ENCODE results near the gene MYEF2. TPM values are rescaled to one million over a fixed set of nuclear protein-coding genes. Genes with fewer than 3 reads are reported as not detected.

Gene MYEF2
- total RNA-seq, 2 experiments from 2014 or later = 23.8 to 27.7 TPM

DNA sequence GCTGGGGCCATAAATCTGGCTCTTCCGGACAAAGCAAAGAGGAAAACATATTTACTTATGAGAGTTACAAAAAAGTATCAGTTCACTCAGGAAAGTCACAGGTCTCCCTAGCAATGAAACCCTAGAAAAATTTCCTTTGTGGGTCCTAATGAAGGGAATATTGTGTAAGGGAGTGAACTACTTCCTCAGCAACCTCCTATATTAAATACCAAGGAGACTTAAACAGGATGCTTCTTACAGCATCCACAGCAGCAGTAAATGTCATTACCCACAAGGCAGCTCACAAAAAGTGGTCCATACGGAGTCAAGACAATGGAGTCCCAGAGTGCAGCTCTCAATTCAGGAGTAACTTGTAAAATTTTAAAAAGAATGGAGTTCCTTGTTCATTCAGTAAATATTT is 72.2 kb downstream of the MYEF2 start:
- Mint-ChIP-seq H3K9me3 (ENCODE audit: low read depth) (no peaks in the 10 kb centered on the region), H3K36me3 (ENCODE audit: low read depth) (no peaks in the 10 kb centered on the region), H3K27ac (no peak overlapping the region), H3K27me3 (peaks cover 35% of the 10 kb centered on the region), H3K4me3 (no peak overlapping the region), H3K4me1 (no peaks in the 10 kb centered on the region)
- POLR2A ChIA-PET = no interaction called here
- CTCF ChIA-PET = no interaction called here
- DNase-seq = no peak
- intact Hi-C loops (cut with DNase I, micrococcal nuclease) = no loop called here
- ATAC-seq = no peak

DNA sequence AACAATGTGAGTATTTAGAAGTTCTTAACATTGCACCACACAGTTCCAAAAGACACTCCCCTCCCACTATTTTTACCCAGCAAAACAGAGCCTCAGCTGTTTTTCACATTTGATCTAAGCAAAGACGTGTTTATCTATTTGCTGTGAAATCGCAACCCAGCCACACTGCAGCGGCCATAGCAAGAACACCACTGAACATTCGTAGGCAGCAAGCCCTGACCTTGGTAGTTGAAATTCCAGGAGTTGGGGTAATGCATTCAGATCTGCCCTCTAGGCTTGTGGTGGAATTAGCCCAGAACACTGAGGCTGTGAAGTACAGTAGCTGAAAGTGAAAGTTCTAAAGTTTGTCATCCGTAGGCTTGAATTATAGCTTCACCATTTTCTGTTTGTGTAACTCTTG is 74.4 kb downstream of the MYEF2 start:
- ChIA-PET CTCF (no interaction called here), POLR2A (no interaction called here)
- H3K4me1 Mint-ChIP-seq = no peaks in the 10 kb centered on the region
- intact Hi-C loops (cut with DNase I, micrococcal nuclease) = no loop called here
- no peak overlapping the region for H3K27ac Mint-ChIP-seq
- no peak overlapping the region for H3K4me3 Mint-ChIP-seq
- ATAC-seq (no peak), DNase-seq (no peak)
- peaks cover 38% of the 10 kb centered on the region for H3K27me3 Mint-ChIP-seq
- no peaks in the 10 kb centered on the region for H3K9me3 Mint-ChIP-seq (ENCODE audit: low read depth)
- H3K36me3 Mint-ChIP-seq (ENCODE audit: low read depth) = no peaks in the 10 kb centered on the region

DNA sequence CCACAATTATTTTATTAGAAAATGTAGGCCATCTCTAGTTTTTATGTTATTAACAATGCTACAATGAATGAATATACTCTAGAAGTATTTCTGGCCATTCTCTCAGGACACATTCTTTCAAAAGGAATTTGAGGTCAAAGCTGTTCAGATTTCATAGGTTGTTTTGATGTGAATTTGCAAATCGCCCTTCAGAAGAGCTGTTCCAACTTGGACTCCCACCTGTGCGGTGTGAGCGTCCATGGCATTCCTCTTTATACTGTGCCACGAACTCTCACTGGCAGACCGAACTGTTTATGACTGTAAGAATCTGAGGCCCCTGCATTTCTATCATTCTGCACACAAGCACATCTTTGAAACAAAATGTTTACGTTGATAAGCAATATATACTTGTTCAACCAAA is 75.9 kb downstream of the MYEF2 start:
- Mint-ChIP-seq H3K4me3 (no peak overlapping the region), H3K27me3 (peaks cover 34% of the 10 kb centered on the region)
- no peak for ATAC-seq

DNA sequence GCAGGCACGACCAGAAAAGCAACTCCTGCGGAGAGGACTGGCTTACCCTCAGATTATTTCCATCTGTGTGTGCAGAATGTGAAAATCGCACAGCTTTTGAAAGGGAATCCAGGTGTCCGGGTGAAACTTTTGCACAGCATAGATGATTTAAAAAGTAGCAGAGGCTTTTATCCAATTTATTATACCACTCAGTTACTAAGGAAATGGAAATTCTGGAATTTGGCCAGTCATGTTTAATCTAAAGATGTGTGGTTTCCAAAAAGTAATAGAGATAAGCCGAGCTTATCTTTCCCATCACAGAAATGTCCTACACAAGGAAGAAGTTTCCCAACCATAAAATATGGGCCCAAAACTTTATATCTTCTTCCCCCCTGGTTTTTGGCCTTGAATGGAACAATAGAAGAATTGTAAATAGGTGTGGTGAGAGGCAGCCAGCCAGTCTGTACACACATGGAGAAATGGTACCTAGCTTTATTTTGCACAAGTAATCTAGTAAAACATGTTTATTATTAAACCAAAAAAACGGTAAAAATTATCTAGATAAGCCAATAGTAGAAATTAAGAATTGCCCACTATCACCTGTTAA is 76.6 kb downstream of the MYEF2 start:
- ATAC-seq (no peak), DNase-seq (no peak)
- Mint-ChIP-seq H3K36me3 (ENCODE audit: low read depth) (no peaks in the 10 kb centered on the region), H3K27me3 (peaks cover 32% of the 10 kb centered on the region), H3K4me3 (no peak overlapping the region), H3K27ac (no peak overlapping the region), H3K4me1 (no peaks in the 10 kb centered on the region), H3K9me3 (ENCODE audit: low read depth) (no peaks in the 10 kb centered on the region)
- ChIA-PET CTCF (interaction anchor here (1.3 kb wide), 1 partner anchor 12 kb away, joined by 3 read pairs; no protein-coding TSS in a partner anchor), POLR2A (no interaction called here)
- intact Hi-C loops (cut with DNase I, micrococcal nuclease) = no loop called here

More for the DNA sequence above, 75.9 kb downstream of the MYEF2 start:
- Mint-ChIP-seq H3K27ac (no peak overlapping the region), H3K9me3 (ENCODE audit: low read depth) (no peaks in the 10 kb centered on the region), H3K36me3 (ENCODE audit: low read depth) (no peaks in the 10 kb centered on the region), H3K4me1 (no peaks in the 10 kb centered on the region)
- POLR2A ChIA-PET = no interaction called here
- no peak for DNase-seq
- intact Hi-C loops (cut with DNase I, micrococcal nuclease) = no loop called here
- CTCF ChIA-PET = no interaction called here

DNA sequence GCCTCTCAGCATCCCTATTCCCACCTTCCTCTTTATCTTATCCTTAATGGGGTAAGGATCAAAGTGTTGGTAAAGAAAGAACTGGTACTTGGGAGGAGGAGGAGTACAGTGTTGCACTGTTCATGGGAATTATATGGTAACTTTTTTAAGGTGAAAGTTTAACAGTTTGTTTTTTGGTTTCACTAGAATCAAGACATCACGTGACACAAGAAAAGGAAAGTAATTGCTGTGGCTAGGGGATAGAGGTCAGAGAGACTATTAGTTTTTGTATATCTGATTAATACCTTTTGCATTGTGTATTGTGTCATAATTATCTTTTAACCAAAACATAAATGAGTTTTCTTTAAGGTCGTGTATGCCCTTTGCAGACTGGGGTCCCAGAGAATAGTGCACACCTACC is 80.8 kb downstream of the MYEF2 start:
- H3K4me3 Mint-ChIP-seq = no peak overlapping the region
- intact Hi-C loops (cut with DNase I, micrococcal nuclease) = no loop called here
- no peaks in the 10 kb centered on the region for H3K4me1 Mint-ChIP-seq
- CTCF ChIA-PET = interaction anchor here (0.7 kb wide), 1 partner anchor 12 kb away, joined by 3 read pairs; no protein-coding TSS in a partner anchor
- no peaks in the 10 kb centered on the region for H3K9me3 Mint-ChIP-seq (ENCODE audit: low read depth)
- no peak overlapping the region for H3K27ac Mint-ChIP-seq
- no peaks in the 10 kb centered on the region for H3K36me3 Mint-ChIP-seq (ENCODE audit: low read depth)
- ATAC-seq (no peak), DNase-seq (no peak)
- POLR2A ChIA-PET = no interaction called here
- H3K27me3 Mint-ChIP-seq = peaks cover 22% of the 10 kb centered on the region

DNA sequence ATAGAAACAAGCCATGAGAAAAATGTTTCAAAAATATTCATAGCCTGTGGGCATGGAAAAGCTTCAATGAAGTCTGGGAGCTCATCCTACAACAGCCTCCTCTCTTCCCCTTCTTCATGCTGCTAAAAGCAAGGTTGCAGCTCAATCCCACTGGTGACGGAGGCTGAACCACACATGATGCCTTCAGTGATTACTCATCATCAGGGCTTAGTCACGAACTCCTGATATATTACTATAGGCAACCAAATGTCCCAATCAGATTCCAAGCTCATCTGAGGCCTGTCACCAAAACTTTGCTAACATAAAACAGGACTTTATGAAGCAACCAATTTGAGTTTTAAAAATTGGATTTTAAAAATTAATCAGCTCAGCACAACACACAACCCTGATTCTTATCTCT is 81.3 kb downstream of the MYEF2 start:
- POLR2A ChIA-PET = no interaction called here
- no peak for DNase-seq
- Mint-ChIP-seq H3K4me1 (no peaks in the 10 kb centered on the region), H3K4me3 (no peak overlapping the region), H3K36me3 (ENCODE audit: low read depth) (no peaks in the 10 kb centered on the region), H3K9me3 (ENCODE audit: low read depth) (no peaks in the 10 kb centered on the region), H3K27ac (no peak overlapping the region), H3K27me3 (peaks cover 20% of the 10 kb centered on the region)
- intact Hi-C loops (cut with DNase I, micrococcal nuclease) = no loop called here
- CTCF ChIA-PET = interaction anchor here (0.7 kb wide), 1 partner anchor 12 kb away, joined by 3 read pairs; no protein-coding TSS in a partner anchor
- peak; percentile 26 for ATAC-seq

DNA sequence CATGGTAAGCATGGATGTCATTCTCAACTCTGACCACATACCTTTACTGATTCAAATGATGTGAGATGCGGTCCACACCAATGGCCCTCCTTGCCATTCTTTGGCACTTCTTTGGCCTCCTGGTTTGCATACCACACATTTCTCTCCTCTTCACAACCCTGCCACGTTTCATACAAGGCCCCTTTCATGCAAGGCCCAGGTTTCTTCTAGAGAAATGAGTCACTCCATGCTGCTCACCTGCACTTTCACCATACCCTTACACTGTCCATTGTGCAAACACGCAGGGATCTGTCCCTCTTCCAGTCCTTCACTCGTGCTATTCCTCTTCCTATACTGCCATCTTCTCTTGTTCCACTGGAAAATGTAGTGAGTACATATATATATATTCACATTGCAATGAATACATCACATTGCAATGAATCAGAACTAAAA is 81.7 kb downstream of the MYEF2 start:
- ATAC-seq = no peak
- intact Hi-C loops (cut with DNase I, micrococcal nuclease) = no loop called here
- H3K4me1 Mint-ChIP-seq = no peaks in the 10 kb centered on the region
- no peaks in the 10 kb centered on the region for H3K36me3 Mint-ChIP-seq (ENCODE audit: low read depth)
- H3K4me3 Mint-ChIP-seq = no peak overlapping the region
- DNase-seq = no peak
- no peaks in the 10 kb centered on the region for H3K9me3 Mint-ChIP-seq (ENCODE audit: low read depth)
- H3K27me3 Mint-ChIP-seq = peaks cover 20% of the 10 kb centered on the region
- ChIA-PET CTCF (interaction anchor here (0.7 kb wide), 1 partner anchor 11 kb away, joined by 3 read pairs; no protein-coding TSS in a partner anchor), POLR2A (no interaction called here)
- no peak overlapping the region for H3K27ac Mint-ChIP-seq

DNA sequence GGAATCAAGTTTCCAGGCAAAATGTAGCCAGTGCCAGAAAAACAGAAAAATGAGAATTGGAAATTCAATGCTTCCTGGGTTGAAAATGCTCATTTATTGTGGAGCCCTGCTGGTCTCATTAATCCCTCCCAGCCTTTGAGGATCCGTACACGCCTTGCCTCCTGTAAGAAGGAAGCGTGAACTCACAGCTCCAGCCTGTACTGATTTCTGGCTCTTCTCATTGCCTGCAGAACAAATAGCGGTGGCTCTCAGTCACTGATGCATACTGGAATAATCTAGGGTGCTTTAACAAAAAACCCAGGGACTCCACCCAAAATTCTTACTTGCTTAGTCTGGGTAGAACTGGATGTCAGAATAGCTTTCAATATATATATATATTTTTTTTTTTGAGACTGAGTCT is 86.6 kb downstream of the MYEF2 start:
- Mint-ChIP-seq H3K4me3 (no peak overlapping the region), H3K4me1 (no peaks in the 10 kb centered on the region), H3K9me3 (ENCODE audit: low read depth) (no peaks in the 10 kb centered on the region), H3K27ac (no peak overlapping the region), H3K27me3 (peaks cover 14% of the 10 kb centered on the region), H3K36me3 (ENCODE audit: low read depth) (no peaks in the 10 kb centered on the region)
- no peak for DNase-seq
- CTCF ChIA-PET = no interaction called here
- intact Hi-C loops (cut with DNase I, micrococcal nuclease) = no loop called here
- ATAC-seq = no peak
- POLR2A ChIA-PET = no interaction called here

DNA sequence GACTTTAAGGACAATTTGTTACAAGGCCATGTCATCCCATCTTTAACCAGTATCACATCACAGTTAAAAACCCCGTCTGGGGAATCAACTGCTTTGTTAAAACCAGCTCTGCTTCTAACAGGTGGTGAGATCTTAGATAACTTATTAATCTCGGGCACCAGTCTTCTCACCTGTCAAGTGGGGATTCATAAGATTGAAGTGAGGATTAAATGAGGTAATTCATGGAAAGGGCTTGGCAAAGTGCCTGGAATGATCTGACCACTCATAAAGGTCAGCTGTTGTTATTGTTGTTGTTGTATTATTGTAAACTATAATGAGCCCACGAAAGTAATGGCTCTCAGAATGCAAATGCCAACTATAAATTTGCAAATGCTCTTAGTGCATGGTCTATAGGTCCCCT is 87.4 kb downstream of the MYEF2 start:
- CTCF ChIA-PET = no interaction called here
- DNase-seq (no peak), ATAC-seq (no peak)
- intact Hi-C loops (cut with DNase I, micrococcal nuclease) = no loop called here
- no peak overlapping the region for H3K27ac Mint-ChIP-seq
- no peaks in the 10 kb centered on the region for H3K4me1 Mint-ChIP-seq
- H3K9me3 Mint-ChIP-seq (ENCODE audit: low read depth) = no peaks in the 10 kb centered on the region
- peaks cover 8% of the 10 kb centered on the region for H3K27me3 Mint-ChIP-seq
- no peaks in the 10 kb centered on the region for H3K36me3 Mint-ChIP-seq (ENCODE audit: low read depth)
- H3K4me3 Mint-ChIP-seq = no peak overlapping the region
- POLR2A ChIA-PET = no interaction called here

DNA sequence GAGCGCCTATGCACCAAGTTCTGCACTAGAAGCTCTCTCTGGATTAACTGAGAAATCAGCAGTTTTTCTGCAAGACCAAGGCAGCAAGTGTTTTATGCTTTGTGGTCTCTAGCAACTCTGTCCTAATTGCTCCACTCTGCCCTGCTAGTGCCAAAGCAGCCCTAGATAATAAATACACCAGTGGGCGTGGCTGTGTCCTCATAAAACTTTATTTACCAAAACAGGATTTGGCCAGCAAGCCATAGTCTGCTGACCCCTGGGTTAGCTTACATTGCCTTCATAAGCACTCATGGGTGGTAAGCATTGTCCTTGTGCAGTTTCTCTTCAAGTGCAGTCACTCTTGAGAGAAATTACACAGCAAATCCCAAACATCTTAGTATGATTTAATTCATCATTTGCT is 88.0 kb downstream of the MYEF2 start:
- Mint-ChIP-seq H3K27me3 (peaks cover 7% of the 10 kb centered on the region), H3K4me1 (no peaks in the 10 kb centered on the region), H3K27ac (no peak overlapping the region), H3K9me3 (ENCODE audit: low read depth) (no peaks in the 10 kb centered on the region), H3K4me3 (no peak overlapping the region), H3K36me3 (ENCODE audit: low read depth) (no peaks in the 10 kb centered on the region)
- ATAC-seq (no peak), DNase-seq (no peak)
- intact Hi-C loops (cut with DNase I, micrococcal nuclease) = no loop called here
- CTCF ChIA-PET = no interaction called here
- POLR2A ChIA-PET = no interaction called here

DNA sequence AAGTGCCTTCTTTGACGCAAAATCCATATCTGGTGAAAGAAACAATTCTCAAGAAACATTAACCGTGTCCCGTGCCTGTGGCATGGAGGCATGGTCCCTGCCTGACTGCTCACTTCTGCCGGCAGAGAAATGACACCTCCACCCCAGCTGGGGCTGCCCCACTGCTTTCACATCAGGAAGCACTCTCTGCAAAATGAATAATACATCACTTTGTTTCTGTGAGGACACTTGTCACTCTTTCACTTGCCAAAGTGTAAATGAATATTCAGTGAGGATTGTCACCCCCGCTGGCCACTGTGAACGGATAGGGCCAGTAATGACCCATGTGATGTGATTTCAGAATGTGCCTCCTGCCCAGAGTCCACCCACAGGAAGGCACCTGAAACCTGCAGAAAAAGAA is 88.4 kb downstream of the MYEF2 start:
- Mint-ChIP-seq H3K9me3 (ENCODE audit: low read depth) (no peaks in the 10 kb centered on the region), H3K27me3 (peaks cover 5% of the 10 kb centered on the region), H3K36me3 (ENCODE audit: low read depth) (no peaks in the 10 kb centered on the region), H3K4me3 (no peak overlapping the region), H3K27ac (no peak overlapping the region), H3K4me1 (no peaks in the 10 kb centered on the region)
- no peak for ATAC-seq
- POLR2A ChIA-PET = no interaction called here
- DNase-seq = peak; percentile 7
- intact Hi-C loops (cut with DNase I, micrococcal nuclease) = no loop called here
- CTCF ChIA-PET = no interaction called here

DNA sequence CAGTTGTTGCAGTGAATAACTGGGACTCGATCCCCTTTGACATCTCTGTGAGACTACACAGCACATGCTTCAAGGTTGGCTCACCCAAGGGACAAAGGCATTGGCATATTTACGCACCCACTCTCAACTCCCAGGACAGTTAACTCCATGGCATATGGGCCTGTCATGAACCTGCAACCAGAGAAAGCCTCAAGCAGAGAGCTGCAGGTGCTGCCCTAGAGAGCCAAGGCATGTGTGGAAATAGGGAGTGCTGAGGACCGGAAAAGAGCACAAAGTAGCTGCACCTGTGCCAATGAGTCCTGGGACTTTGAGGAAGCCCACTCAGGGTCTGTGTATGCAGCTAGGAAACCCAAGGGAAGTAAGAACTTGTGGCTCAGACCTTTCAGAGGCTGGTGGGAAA is 90.3 kb downstream of the MYEF2 start:
- POLR2A ChIA-PET = no interaction called here
- no peaks in the 10 kb centered on the region for H3K36me3 Mint-ChIP-seq (ENCODE audit: low read depth)
- no peak for DNase-seq
- intact Hi-C loops (cut with DNase I, micrococcal nuclease) = no loop called here
- no peak overlapping the region for H3K4me3 Mint-ChIP-seq
- no peaks in the 10 kb centered on the region for H3K4me1 Mint-ChIP-seq
- H3K27me3 Mint-ChIP-seq = peaks cover 2% of the 10 kb centered on the region
- H3K9me3 Mint-ChIP-seq (ENCODE audit: low read depth) = no peaks in the 10 kb centered on the region
- no peak overlapping the region for H3K27ac Mint-ChIP-seq
- CTCF ChIA-PET = interaction anchor here (0.6 kb wide), 1 partner anchor 1011 kb away, joined by 3 read pairs; no protein-coding TSS in a partner anchor
- ATAC-seq = no peak

DNA sequence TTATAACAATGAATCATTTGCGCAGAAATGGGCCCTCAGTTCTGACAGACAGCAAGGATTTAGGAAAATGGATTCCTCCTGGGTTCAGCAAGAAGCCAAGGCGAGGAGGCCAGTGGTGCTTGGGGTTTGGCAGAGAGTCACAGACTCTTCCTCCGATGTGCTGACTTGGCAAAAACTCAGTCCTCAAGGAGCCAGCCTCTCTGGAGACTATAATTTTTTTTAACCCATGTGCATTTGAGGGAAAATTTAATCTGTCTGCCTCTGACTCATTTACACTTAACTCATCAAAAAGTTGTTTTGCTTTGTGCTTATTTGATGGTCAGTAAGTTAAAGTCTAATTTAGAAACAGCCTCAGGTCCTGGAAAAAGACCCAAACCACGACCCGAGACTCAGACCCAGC is 91.5 kb downstream of the MYEF2 start:
- no peak overlapping the region for H3K4me3 Mint-ChIP-seq
- intact Hi-C loops (cut with DNase I, micrococcal nuclease) = no loop called here
- ATAC-seq = no peak
- no peaks in the 10 kb centered on the region for H3K4me1 Mint-ChIP-seq
- no peaks in the 10 kb centered on the region for H3K9me3 Mint-ChIP-seq (ENCODE audit: low read depth)
- POLR2A ChIA-PET = no interaction called here
- CTCF ChIA-PET = no interaction called here
- H3K27ac Mint-ChIP-seq = no peak overlapping the region
- no peaks in the 10 kb centered on the region for H3K36me3 Mint-ChIP-seq (ENCODE audit: low read depth)
- H3K27me3 Mint-ChIP-seq = peaks cover 2% of the 10 kb centered on the region
- no peak for DNase-seq
